UCSD-AML1 (cell line): ENCODE data around the gene CD70.
"Not testable (repeated sequence)": the region's sequence is repeated elsewhere in the genome, so short reads cannot be mapped to it uniquely, and the experiment has no call there.

Source experiments
- DNase-seq: peaks from one replicate; lab custom pipeline; 2025; ENCODE audit not compliant: unreplicated experiment; lab: John Stamatoyannopoulos, UW

CD70 gene

GRCh38 chr19:6590827-6591319, at the start of gene CD70:
CD70 (minus strand) TSS chr19:6591150; CDS start chr19:6591002, 148 bp downstream.
- peak; percentile 75 for DNase-seq

- DNase-seq, result not testable (repeated sequence)
These were observed 49.4 kb upstream of the CD70 start for GRCh38 chr19:6640333-6640732.

- no peak for DNase-seq
These were observed 48.5 kb upstream of the CD70 start for GRCh38 chr19:6639439-6639838.

- not testable (repeated sequence) for DNase-seq
These were observed 42.5 kb upstream of the CD70 start for GRCh38 chr19:6633456-6633813.

GRCh38 chr19:6632747-6633455, 42.0 kb upstream of the CD70 start:
- peak; percentile 79 for DNase-seq

GRCh38 chr19:6632002-6632621, 41.2 kb upstream of the CD70 start:
- peak; percentile 27 for DNase-seq

GRCh38 chr19:6626764-6627163, 35.8 kb upstream of the CD70 start:
- no peak for DNase-seq

- DNase-seq, result no peak
These were observed 26.4 kb upstream of the CD70 start for GRCh38 chr19:6617374-6617773.

- DNase-seq, result no peak
These were observed 25.1 kb upstream of the CD70 start for GRCh38 chr19:6616011-6616410.

- DNase-seq, result no peak
These were observed 22.8 kb upstream of the CD70 start for GRCh38 chr19:6613711-6614110.

GRCh38 chr19:6610934-6611852, 20.2 kb upstream of the CD70 start:
- no peak for DNase-seq

GRCh38 chr19:6608940-6609339, 18.0 kb upstream of the CD70 start:
- no peak for DNase-seq

- not testable (repeated sequence) for DNase-seq
These were observed 17.2 kb upstream of the CD70 start for GRCh38 chr19:6608146-6608545.

GRCh38 chr19:6606276-6607070, 15.5 kb upstream of the CD70 start:
- DNase-seq, result not testable (repeated sequence)

- no peak for DNase-seq
These were observed 14.0 kb upstream of the CD70 start for GRCh38 chr19:6604906-6605305.

GRCh38 chr19:6602729-6603114, 11.8 kb upstream of the CD70 start:
- DNase-seq, result no peak

- not testable (repeated sequence) for DNase-seq
These were observed 10.6 kb upstream of the CD70 start for GRCh38 chr19:6601537-6602052.

- DNase-seq, result not testable (repeated sequence)
These were observed 10.1 kb upstream of the CD70 start for GRCh38 chr19:6600951-6601536.

- DNase-seq, result no peak
These were observed 9.0 kb upstream of the CD70 start for GRCh38 chr19:6599866-6600454.
